GM18951 (cell line): ENCODE data around the gene IL17RC.

Experiments used
- POLR2A ChIP-seq: IDR thresholded peaks from 4 replicates; pipeline ENCODE4 v1.6.1; 2011; ENCODE audit warnings: mild to moderate bottlenecking; ENCODE audit not compliant: insufficient read length, insufficient read depth; ENCODE audit errors: extremely low read depth
- in situ Hi-C: fragments of 300-500 bp; cut with MboI; formaldehyde crosslinking; loops from one replicate; pipeline ENCODE4 v1.12.0; 2022; ENCODE audit warnings: low sequenced_read_pairs, mixed read lengths, inconsistent platforms; ENCODE audit not compliant: unreplicated experiment

The IL17RC gene

DNA sequence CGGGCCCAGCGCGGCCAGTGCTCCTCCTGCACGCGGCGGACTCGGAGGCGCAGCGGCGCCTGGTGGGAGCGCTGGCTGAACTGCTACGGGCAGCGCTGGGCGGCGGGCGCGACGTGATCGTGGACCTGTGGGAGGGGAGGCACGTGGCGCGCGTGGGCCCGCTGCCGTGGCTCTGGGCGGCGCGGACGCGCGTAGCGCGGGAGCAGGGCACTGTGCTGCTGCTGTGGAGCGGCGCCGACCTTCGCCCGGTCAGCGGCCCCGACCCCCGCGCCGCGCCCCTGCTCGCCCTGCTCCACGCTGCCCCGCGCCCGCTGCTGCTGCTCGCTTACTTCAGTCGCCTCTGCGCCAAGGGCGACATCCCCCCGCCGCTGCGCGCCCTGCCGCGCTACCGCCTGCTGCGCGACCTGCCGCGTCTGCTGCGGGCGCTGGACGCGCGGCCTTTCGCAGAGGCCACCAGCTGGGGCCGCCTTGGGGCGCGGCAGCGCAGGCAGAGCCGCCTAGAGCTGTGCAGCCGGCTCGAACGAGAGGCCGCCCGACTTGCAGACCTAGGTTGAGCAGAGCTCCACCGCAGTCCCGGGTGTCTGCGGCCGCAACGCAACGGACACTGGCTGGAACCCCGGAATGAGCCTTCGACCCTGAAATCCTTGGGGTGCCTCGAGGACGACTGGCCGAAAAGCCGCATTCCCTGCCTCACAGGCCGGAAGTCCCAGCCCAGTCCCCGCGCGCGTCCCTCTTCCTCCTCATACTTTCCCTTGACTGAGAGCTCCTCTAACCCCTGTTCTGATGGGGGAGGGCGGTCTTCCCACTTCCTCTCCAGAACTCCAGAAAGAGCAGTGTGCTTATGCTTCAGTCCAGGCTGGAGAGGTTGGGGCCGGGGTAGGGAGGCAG is 1.4 kb upstream of the IL17RC start:
- peak; percentile 20 for TF ChIP-seq POLR2A
- in situ Hi-C loops: no loop called here

DNA sequence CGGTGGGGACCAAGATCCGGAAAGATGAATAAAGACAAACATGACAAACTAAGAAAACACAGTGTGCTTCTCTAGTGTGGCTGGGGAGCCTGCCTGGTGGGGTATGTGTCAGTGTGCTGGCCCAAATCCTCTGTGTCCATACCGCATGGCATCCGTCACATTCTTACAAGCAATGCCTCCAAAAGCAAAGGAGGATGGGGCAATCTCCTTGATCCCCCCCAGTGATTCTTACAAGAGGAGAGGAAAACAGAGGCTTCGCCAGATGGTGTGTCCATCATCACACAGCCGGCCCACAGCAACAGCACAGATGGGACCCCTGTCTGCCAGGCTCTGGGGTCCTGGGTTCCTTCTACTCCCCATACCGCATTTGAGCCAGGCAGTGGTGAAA is 558 bp upstream of the IL17RC start:
- no peak for TF ChIP-seq POLR2A
- in situ Hi-C loops: no loop called here

DNA sequence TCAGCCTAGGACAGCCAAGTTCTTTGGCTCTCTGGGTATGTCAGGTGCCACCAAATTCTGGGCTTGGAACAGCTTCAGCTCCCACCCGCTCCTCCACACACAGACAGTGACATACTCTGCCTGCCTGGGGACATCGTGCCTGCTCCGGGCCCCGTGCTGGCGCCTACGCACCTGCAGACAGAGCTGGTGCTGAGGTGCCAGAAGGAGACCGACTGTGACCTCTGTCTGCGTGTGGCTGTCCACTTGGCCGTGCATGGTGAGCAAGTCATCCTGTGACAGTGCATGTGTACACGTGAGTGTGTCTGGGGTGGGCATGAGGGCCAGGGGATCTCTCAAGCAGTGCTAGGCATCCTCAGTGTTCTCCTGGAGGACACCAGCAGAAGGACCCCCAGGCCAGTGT is 922 bp downstream of the IL17RC start:
- in situ Hi-C loops: no loop called here
- no peak for TF ChIP-seq POLR2A

DNA sequence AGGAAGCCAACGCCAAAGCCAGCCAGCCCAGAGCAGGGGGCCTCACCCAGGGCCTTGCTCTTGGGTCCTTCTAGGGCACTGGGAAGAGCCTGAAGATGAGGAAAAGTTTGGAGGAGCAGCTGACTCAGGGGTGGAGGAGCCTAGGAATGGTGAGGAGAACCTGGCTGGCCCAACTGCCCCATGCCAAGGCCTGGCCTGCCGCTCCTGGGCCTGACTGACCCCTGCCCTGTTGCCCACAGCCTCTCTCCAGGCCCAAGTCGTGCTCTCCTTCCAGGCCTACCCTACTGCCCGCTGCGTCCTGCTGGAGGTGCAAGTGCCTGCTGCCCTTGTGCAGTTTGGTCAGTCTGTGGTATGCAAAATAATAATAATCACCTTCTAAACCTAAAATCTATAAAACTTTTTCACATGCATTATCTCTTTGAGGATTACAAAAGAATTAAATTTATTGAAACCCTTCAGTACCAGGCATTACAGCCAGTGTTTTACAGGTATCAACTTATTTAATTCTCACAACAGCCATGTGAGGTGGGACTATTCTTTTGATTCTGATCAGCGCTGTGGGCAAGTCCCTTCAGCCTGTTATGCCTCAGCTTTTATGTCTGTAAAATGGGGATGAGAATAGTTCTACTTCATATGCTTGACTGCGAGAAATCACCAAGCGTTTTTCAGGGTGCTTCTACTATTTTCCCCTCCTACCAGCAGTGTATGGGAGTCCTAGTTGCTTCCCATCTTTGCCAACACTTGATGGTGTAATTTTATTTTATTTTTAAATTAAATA is 1.6 kb downstream of the IL17RC start:
- no peak for TF ChIP-seq POLR2A
- in situ Hi-C loops: no loop called here

DNA sequence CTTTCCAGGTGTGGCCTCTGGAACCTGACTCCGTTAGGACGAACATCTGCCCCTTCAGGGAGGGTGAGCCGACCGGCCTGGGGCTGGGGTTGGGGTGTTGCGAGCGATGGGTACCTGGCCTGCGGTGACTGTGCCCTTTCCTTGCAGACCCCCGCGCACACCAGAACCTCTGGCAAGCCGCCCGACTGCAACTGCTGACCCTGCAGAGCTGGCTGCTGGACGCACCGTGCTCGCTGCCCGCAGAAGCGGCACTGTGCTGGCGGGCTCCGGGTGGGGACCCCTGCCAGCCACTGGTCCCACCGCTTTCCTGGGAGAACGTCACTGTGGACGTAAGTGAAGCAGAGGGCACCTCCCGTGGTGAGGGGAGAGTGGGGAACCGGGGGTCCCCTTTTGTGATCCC is 11.3 kb downstream of the IL17RC start:
- TF ChIP-seq POLR2A: no peak
- in situ Hi-C loops: no loop called here

DNA sequence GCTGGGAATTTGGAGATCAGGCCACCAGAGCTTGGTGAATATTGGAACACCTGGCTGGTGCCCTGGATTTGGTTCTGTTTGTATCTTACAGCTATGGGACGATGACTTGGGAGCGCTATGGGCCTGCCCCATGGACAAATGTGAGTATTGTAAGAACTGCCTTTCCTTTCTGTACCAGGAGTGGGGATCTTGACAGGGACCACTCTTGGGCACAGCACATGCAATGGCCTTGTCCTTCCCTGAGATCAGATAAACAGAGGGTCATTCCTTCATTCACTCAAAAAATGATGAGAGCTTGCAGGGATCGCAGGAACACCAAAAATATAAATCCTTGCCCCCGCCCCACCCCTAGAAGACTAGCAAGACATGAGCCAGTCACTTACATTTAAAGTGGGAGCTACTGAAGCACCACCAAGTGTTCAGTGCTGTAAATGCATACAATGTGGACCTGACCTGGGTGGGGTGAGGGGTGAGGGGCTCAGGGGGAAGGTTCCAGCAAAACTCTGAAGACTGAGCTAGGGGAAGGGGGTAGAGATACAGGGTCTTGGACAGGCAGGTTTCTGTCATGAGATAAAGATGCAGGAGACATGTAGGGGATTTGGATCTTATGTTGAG is 14.0 kb downstream of the IL17RC start:
- TF ChIP-seq POLR2A: no peak
- in situ Hi-C loops: no loop called here

DNA sequence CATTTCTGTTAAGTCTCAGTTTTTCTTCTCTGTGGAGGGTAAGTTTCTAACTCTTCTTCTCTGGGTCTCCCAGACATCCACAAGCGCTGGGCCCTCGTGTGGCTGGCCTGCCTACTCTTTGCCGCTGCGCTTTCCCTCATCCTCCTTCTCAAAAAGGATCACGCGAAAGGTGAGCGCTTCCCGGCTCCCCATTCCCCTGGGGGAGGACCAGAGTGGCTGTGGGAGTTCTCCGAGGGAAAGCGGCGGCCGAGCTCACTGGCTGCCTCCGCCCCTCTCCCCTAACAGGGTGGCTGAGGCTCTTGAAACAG is 15.6 kb downstream of the IL17RC start:
- in situ Hi-C loops: no loop called here
- TF ChIP-seq POLR2A: no peak

DNA sequence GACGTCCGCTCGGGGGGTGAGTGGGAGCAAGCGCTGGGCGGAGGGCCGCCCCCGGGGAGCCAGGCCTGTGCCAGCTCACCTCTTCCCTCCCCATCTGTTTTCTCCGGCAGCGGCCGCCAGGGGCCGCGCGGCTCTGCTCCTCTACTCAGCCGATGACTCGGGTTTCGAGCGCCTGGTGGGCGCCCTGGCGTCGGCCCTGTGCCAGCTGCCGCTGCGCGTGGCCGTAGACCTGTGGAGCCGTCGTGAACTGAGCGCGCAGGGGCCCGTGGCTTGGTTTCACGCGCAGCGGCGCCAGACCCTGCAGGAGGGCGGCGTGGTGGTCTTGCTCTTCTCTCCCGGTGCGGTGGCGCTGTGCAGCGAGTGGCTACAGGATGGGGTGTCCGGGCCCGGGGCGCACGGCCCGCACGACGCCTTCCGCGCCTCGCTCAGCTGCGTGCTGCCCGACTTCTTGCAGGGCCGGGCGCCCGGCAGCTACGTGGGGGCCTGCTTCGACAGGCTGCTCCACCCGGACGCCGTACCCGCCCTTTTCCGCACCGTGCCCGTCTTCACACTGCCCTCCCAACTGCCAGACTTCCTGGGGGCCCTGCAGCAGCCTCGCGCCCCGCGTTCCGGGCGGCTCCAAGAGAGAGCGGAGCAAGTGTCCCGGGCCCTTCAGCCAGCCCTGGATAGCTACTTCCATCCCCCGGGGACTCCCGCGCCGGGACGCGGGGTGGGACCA is 16.1 kb downstream of the IL17RC start:
- TF ChIP-seq POLR2A: peak; percentile 34
- in situ Hi-C loops: no loop called here

DNA sequence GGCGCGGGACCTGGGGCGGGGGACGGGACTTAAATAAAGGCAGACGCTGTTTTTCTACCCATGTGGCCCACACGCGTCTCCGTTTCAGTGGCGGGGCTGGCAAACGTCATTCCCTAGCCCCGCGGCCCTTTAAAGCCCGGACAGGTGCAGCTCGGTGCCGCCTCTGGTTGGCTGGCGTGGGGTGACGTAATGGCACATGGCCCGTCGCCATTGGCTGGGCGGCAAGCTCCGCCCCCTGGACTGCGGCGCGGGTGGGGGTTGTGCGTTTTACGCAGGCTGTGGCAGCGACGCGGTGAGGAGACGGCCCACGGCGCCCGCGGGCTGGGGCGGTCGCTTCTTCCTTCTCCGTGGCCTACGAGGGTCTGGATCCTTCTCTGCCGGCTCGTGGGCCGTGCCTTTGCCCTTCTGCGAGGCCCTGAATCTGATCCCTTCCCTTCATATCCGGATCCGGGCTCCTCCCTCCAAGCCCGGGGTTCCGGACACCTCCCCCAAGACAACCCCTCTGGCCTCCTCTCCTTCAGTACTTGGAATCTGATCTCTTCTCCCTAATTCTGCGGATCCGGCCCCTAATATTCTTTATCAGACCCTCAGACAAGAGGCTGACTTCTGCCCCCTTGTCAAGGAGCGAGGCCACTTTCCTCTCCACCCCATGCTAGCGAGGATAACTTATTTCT is 16.8 kb downstream of the IL17RC start, which contains the start of gene CRELD1:
Gene CRELD1, plus strand, starts transcription at position 274 of the 674 bp plus-strand sequence. CDS start 605 bp downstream, outside the sequence.
- in situ Hi-C loops: no loop called here
- TF ChIP-seq POLR2A: peak; percentile 84

DNA sequence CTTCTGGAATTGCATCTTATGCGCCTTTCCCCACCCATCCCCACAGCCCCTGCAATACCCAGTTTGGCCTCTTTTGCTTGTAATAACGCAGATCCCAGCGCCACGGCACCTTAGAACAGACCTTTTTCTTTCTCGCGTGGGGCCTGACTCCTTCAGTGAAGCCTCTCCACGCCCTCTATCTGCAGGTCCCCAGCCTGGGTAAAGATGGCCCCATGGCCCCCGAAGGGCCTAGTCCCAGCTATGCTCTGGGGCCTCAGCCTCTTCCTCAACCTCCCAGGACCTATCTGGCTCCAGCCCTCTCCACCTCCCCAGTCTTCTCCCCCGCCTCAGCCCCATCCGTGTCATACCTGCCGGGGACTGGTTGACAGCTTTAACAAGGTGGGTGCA is 17.3 kb downstream of the IL17RC start:
- TF ChIP-seq POLR2A: no peak
- in situ Hi-C loops: no loop called here

DNA sequence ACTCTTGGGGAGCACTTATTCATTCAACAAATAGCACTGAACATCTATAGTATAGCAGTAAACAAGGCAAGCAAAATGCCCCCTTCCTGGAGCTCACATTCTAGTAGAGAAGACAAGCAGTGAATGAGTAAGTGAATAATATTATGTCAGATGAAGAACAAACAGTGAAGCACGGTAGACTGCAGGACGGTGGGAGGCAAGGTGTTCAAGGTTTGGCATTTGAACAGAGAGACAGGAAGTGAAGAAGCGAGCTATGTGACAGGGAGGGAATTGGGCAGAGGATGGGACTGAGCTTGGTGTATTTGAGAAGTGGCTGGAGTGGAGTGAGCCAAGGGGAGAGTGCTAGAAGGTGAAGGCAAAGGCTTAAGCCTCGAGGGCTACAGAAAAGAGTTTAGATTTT is 18.1 kb downstream of the IL17RC start:
- in situ Hi-C loops: no loop called here
- no peak for TF ChIP-seq POLR2A

DNA sequence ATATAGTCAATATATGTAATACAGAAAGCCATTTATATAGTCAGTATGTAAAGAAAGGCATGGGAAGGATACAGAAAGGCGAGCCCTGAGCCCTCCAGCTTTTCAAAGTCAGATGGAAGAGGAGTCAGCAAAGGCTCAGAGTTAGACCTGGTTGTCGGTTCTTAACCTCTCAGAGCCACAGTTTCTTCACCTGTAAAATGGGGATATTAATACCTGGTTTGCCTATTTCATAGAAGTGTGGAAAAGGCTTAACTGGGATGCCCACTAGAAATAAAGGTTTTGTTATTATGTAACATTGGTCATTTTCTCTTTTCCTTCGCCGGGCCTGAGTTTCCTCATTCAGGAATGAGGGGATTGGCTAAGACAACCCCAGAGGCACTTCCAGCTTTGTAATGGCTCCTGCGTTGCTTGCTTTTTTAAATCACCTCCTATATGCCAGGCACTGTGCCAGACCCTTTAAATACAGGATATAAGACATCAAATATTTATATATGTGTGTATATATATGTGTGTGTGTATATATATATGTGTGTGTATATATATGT is 19.1 kb downstream of the IL17RC start:
- in situ Hi-C loops: no loop called here
- TF ChIP-seq POLR2A: no peak

DNA sequence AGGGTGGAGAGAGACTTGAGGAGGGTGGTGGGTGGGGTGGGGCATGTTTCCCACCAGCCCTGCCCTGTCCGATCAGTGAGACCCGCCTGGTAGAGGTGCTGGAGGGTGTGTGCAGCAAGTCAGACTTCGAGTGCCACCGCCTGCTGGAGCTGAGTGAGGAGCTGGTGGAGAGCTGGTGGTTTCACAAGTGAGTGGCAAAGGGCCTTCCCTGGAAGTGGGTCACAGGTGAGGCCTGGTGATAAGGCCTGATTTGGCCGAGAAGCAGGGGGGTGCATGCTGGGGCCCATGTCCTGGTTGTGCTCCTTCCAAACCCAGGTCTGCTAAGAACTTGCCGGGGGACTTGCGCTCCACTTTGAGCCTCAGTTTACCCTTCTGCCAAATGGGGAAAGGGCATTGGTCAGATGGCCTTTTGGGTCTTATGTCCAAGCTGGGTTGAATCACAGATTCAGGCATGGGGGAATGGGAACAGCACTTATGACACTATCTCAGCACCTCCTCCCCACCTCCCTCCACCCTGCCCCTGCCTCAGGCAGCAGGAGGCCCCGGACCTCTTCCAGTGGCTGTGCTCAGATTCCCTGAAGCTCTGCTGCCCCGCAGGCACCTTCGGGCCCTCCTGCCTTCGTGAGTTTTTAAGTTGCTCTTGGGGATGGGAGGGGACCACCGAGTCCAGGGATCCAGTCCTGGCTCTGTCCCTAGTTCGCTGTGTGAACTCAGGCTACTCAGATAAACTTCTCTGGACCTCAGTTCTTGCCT is 20.8 kb downstream of the IL17RC start:
- no peak for TF ChIP-seq POLR2A
- in situ Hi-C loops: no loop called here
